K562 (cell line): ENCODE results near the gene COL4A1. TPM values are rescaled to one million over a fixed set of nuclear protein-coding genes. Genes with fewer than 3 reads are reported as not detected.

Experiments
- ATAC-seq: fragments of 200-7000 bp; cut with Tn5 transposase; 3 replicates; pipeline ENCODE4 v1.9.1; 2020; ENCODE audit warnings: moderate library complexity
- BruUV-seq: library from RNA; stranded (reverse); fragments of 400-500 nt; replicated peaks from 2 replicates; lab custom pipeline; 2021; lab: Mats Ljungman, UMichigan
- CTCF ChIA-PET: fragments of 300-600 bp; formaldehyde crosslinking; extraction: SDS; loops from one replicate; lab custom pipeline; 2021; ENCODE audit warnings: low intra/inter-chr PET ratio; lab: Yijun Ruan, JAX
- POLR2A ChIA-PET: fragments of 300-600, 350-650 bp; sonication (Branson Sonifier 250); formaldehyde crosslinking; extraction: SDS; loops from one replicate; lab custom pipeline; 2021; ENCODE audit warnings: antibody characterized with exemption, inconsistent platforms; lab: Yijun Ruan, JAX
- DNase-seq, 4 experiments: peaks; one replicate each; pipeline versions ENCODE4 v3.0.0 to v3.0.0-alpha.2; 2011 to 2018; ENCODE audit warnings: low spot score in 3 of 4, mixed read lengths in 3 of 4; ENCODE audit errors: extremely low read depth in 1 of 4
- FAIRE-seq: peaks from 2 replicates; lab custom pipeline; 2011; peaks lifted over from hg19 to GRCh38; lab: Jason Lieb, UNC
- H2AFZ ChIP-seq: 2 replicates; pipeline ENCODE4 v1.6.0; 2011; ENCODE audit warnings: low read depth, low read length, control low read depth, inconsistent platforms
- H3K27ac ChIP-seq: fragments of 200-600 bp; 3 replicates; pipeline ENCODE4 v1.8.0; 2011; ENCODE audit warnings: low read depth, mild to moderate bottlenecking, control low read depth, inconsistent platforms, low read length, moderate library complexity, mixed read lengths; ENCODE audit errors: extremely low read depth
- H3K27me3 ChIP-seq, 2 experiments: fragments of 300-600 bp in 1 of 2; 2 replicates in 1 of 2; 3 replicates in 1 of 2; pipeline versions ENCODE4 v1.6.0 to v1.8.0; 2011; ENCODE audit warnings: inconsistent platforms in 2 of 2, low read length in 2 of 2, mild to moderate bottlenecking in 1 of 2, mixed read lengths in 1 of 2, moderate library complexity in 1 of 2; ENCODE audit not compliant: control insufficient read depth in 2 of 2, insufficient read depth in 2 of 2
- H3K36me3 ChIP-seq: fragments of 300-600 bp; 3 replicates; pipeline ENCODE4 v1.8.0; 2011; ENCODE audit warnings: mild to moderate bottlenecking, low read length, inconsistent platforms; ENCODE audit not compliant: control insufficient read depth, insufficient read depth
- H3K4me1 ChIP-seq, 2 experiments: fragments of 200-600 bp in 1 of 2; replicated peaks in 1 of 2; 2 replicates in 1 of 2; 3 replicates in 1 of 2; pipeline versions ENCODE4 v1.5.1 to v1.8.0; 2011; ENCODE audit warnings: inconsistent platforms in 2 of 2, low read length in 2 of 2, mild to moderate bottlenecking in 1 of 2, mixed read lengths in 1 of 2, moderate library complexity in 1 of 2; ENCODE audit not compliant: control insufficient read depth in 2 of 2, insufficient read depth in 2 of 2
- H3K4me2 ChIP-seq: 2 replicates; pipeline ENCODE4 v1.6.1; 2011; ENCODE audit warnings: low read length, control low read depth, inconsistent platforms, mixed read lengths; ENCODE audit not compliant: insufficient read depth
- H3K4me3 ChIP-seq: fragments of 200-600 bp; sonication (generic), shearing (Covaris generic); 2 replicates; pipeline ENCODE4 v1.5.1; 2016; ENCODE audit warnings: control low read depth, inconsistent platforms
- H3K79me2 ChIP-seq: fragments of 200-600 bp; 3 replicates; pipeline ENCODE4 v1.8.0; 2011; ENCODE audit warnings: low read length, inconsistent platforms; ENCODE audit not compliant: control insufficient read depth, insufficient read depth
- H3K9ac ChIP-seq, 2 experiments: 2 replicates each; pipeline versions ENCODE4 v1.6.0 to v1.6.1; 2011; ENCODE audit warnings: low read depth in 2 of 2, low read length in 2 of 2, control low read depth in 1 of 2, inconsistent platforms in 1 of 2, mild to moderate bottlenecking in 1 of 2, mixed read lengths in 1 of 2; ENCODE audit not compliant: insufficient read depth in 1 of 2
- H3K9me1 ChIP-seq: one replicate; pipeline ENCODE4 v1.6.0; 2011; ENCODE audit warnings: inconsistent platforms, mild to moderate bottlenecking, low read length, moderate library complexity; ENCODE audit not compliant: control insufficient read depth, insufficient read depth
- H3K9me3 ChIP-seq: replicated peaks from 2 replicates; pipeline ENCODE4 v1.5.1; 2011; ENCODE audit warnings: low read depth, low read length, inconsistent platforms; ENCODE audit not compliant: control insufficient read depth, insufficient read depth
- H4K20me1 ChIP-seq: replicated peaks from 2 replicates; pipeline ENCODE4 v1.6.1; 2011; ENCODE audit warnings: low read length, inconsistent platforms, mixed read lengths; ENCODE audit not compliant: control insufficient read depth, insufficient read depth
- CBX2 ChIP-seq: fragments of 200-600 bp; sonication (generic); IDR thresholded peaks from one replicate; pipeline ENCODE4 v1.6.1; 2012; ENCODE audit warnings: mild to moderate bottlenecking, low read length, inconsistent platforms; ENCODE audit not compliant: insufficient read depth, poor library complexity, severe bottlenecking
- CREBBP ChIP-seq: IDR thresholded peaks from one replicate; pipeline ENCODE4 v1.6.1; 2012; ENCODE audit warnings: low read depth, mild to moderate bottlenecking, control low read depth, inconsistent platforms, low read length
- MBD2 ChIP-seq: sonication (generic); IDR thresholded peaks from 2 replicates; pipeline ENCODE4 v1.6.1; 2016; ENCODE audit warnings: low read depth, borderline replicate concordance
- NR2C2 ChIP-seq, 2 experiments: fragments of 200-800 bp in 1 of 2; sonication (Bioruptor generic) in 1 of 2; sonication (generic) in 1 of 2; formaldehyde crosslinking in 1 of 2; IDR thresholded peaks; 2 replicates each; pipeline versions ENCODE4 v1.6.1 to v1.8.0; 2016 to 2022; ENCODE audit warnings: mild to moderate bottlenecking in 1 of 2, missing compliant biosample characterization in 1 of 2, missing genetic modification characterization in 1 of 2, missing genetic modification reagents in 1 of 2
- PCBP2 ChIP-seq: fragments of 200-400 bp; formaldehyde crosslinking; IDR thresholded peaks from 2 replicates; pipeline ENCODE4 v1.6.1; 2018; ENCODE audit warnings: low read length, low read depth, mild to moderate bottlenecking, moderate library complexity; ENCODE audit not compliant: poor library complexity, severe bottlenecking
- PML ChIP-seq: IDR thresholded peaks from 2 replicates; pipeline ENCODE4 v1.6.1; 2012; ENCODE audit warnings: low read length, inconsistent platforms
- SMC3 ChIP-seq: conservative IDR thresholded peaks from 2 replicates; pipeline ENCODE4 v1.6.1; 2011; ENCODE audit warnings: low read depth, low read length, improper control_type of control experiment; ENCODE audit not compliant: insufficient read depth
- SNIP1 ChIP-seq: fragments of 450-650 bp; IDR thresholded peaks from 2 replicates; pipeline ENCODE4 v1.7.1; 2017; ENCODE audit warnings: low read depth, mild to moderate bottlenecking
- TEAD2 ChIP-seq: fragments of 450-650 bp; IDR thresholded peaks from 2 replicates; pipeline ENCODE4 v1.6.1; 2016; ENCODE audit warnings: missing genetic modification characterization, control low read depth, missing compliant biosample characterization
- ZFP36 ChIP-seq: fragments of 150-350 bp; IDR thresholded peaks from 2 replicates; pipeline ENCODE4 v1.6.1; 2018; ENCODE audit warnings: low read length, low read depth; ENCODE audit not compliant: partially characterized antibody
- ZNF511 ChIP-seq: sonication (generic); formaldehyde crosslinking; IDR thresholded peaks from 2 replicates; pipeline ENCODE4 v1.8.0; 2022; ENCODE audit warnings: mild to moderate bottlenecking, missing genetic modification reagents
- ZNF639 ChIP-seq, 2 experiments: fragments of 200-800 bp in 1 of 2; sonication (Bioruptor generic) in 1 of 2; sonication (generic) in 1 of 2; formaldehyde crosslinking in 1 of 2; IDR thresholded peaks in 1 of 2; conservative IDR thresholded peaks in 1 of 2; 2 replicates each; pipeline versions ENCODE4 v1.5.0 to v1.6.1; 2016 to 2020; ENCODE audit warnings: missing compliant biosample characterization in 1 of 2, missing genetic modification characterization in 1 of 2, missing genetic modification reagents in 1 of 2
- WGBS: fragments of 100-300 bp; shearing (Covaris generic); methylation state at CpG from one replicate; pipeline ENCODE4 v1.1.6; 2016; ENCODE audit warnings: low coverage, mixed read lengths; ENCODE audit not compliant: insufficient coverage; ENCODE audit errors: missing lambda C conversion rate; 5-methylcytosine and 5-hydroxymethylcytosine counted together
- in situ Hi-C: fragments of 300-500 bp; cut with MboI; formaldehyde crosslinking; loops from 4 replicates; pipeline ENCODE4 v1.15.0; 2018; ENCODE audit warnings: inconsistent platforms, mixed read lengths
- intact Hi-C: fragments of 100-400 bp; cut with micrococcal nuclease; formaldehyde crosslinking; loops from 2 replicates; pipeline ENCODE4 v1.14.2; 2022
- polyA plus RNA-seq, 8 experiments: library from polyadenylated mRNA; depleted of rRNA in 4 of 8; stranded (reverse) in 5 of 8; unstranded in 3 of 8; fragments of >200 nt; fragmentation: Nextera tagmentation in 2 of 8; fragmentation: Illumina TruSeq in 1 of 8; extraction: Ambion mirVana in 2 of 8; extraction: Trizol in 1 of 8; gene quantifications; 2 replicates each; pipeline versions ENCODE4 v1.2.1 to v1.2.3, GENCODE V29; 2011 to 2014; ENCODE audit warnings: inconsistent platforms in 1 of 8, missing spikeins in 1 of 8
- total RNA-seq, 7 experiments: library from RNA; depleted of rRNA in 6 of 7; stranded (reverse); fragments of >200 nt in 6 of 7; fragmentation: Illumina TruSeq in 2 of 7; extraction: Trizol in 2 of 7; gene quantifications; 2 replicates each; pipeline versions ENCODE4 v1.2.1 to v1.2.3, GENCODE V29; 2011 to 2021; ENCODE audit warnings: low replicate concordance in 1 of 7
- TF ChIP-seq, protein P1 (sequence below): fragments of 250-450 bp; sonication (Bioruptor Pico); IDR thresholded peaks from 2 replicates; pipeline ENCODE4 v1.8.0; 2021; ENCODE audit warnings: moderate library complexity, mild to moderate bottlenecking, inconsistent platforms

COL4A1 gene
- total and polyA plus RNA-seq, 9 of the 15 experiments (the other 6 are each of a cell fraction or from before 2014, with no cell fraction given) = 0.35 TPM; not detected in 8

- 8% methylated on average over 3 of the region's 3 CpGs for WGBS
- TF ChIP-seq ZFP36 (no peak), PCBP2 (no peak), SMC3 (no peak), MBD2 (no peak), ZNF511 (CRISPR knock-in tag) (no peak), CREBBP (no peak), NR2C2 (CRISPR knock-in tag; IDR thresholded peaks at IDR 0.05) (no peak), NR2C2 (tag; IDR thresholded peaks at IDR 0.05) (no peak), ZNF639 (CRISPR knock-in tag; conservative IDR thresholded peaks at IDR 0.05 in 1 of 2, IDR thresholded peaks at IDR 0.05 in 1 of 2) (no peak), TEAD2 (tag) (no peak), PML (no peak), SNIP1 (no peak), CBX2 (no peak)
- TF ChIP-seq, protein P1, sequence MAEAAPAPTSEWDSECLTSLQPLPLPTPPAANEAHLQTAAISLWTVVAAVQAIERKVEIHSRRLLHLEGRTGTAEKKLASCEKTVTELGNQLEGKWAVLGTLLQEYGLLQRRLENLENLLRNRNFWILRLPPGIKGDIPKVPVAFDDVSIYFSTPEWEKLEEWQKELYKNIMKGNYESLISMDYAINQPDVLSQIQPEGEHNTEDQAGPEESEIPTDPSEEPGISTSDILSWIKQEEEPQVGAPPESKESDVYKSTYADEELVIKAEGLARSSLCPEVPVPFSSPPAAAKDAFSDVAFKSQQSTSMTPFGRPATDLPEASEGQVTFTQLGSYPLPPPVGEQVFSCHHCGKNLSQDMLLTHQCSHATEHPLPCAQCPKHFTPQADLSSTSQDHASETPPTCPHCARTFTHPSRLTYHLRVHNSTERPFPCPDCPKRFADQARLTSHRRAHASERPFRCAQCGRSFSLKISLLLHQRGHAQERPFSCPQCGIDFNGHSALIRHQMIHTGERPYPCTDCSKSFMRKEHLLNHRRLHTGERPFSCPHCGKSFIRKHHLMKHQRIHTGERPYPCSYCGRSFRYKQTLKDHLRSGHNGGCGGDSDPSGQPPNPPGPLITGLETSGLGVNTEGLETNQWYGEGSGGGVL (CRISPR knock-in tag) = no peak
- H3K9ac ChIP-seq = no peak overlapping the region
These were observed 49.5 kb downstream of the COL4A1 start for GRCh38 chr13:110257408-110257807.

More at GRCh38 chr13:110257408-110257807, 49.5 kb downstream of the COL4A1 start:
- H3K9me3 ChIP-seq = no peaks in the 10 kb centered on the region
- BruUV-seq = no TSS peak
- intact Hi-C loops = no loop called here
- no peaks in the 10 kb centered on the region for H3K36me3 ChIP-seq
- ChIA-PET CTCF (no interaction called here), POLR2A (no interaction called here)
- no peak overlapping the region for H3K4me3 ChIP-seq
- ATAC-seq (no peak), DNase-seq (no peak), FAIRE-seq (no peak)
- in situ Hi-C loops = no loop called here
- H3K79me2 ChIP-seq = no peaks in the 10 kb centered on the region
- H3K27me3 ChIP-seq = peaks cover 0 to 15% of the 10 kb centered on the region in 2 experiments; a peak in 2 of 5 replicates
- no peak overlapping the region for H3K4me2 ChIP-seq
- H2AFZ ChIP-seq = no peak overlapping the region
- H3K27ac ChIP-seq = no peak overlapping the region
- no peaks in the 10 kb centered on the region for H3K4me1 ChIP-seq
- H4K20me1 ChIP-seq = no peaks in the 10 kb centered on the region
- H3K9me1 ChIP-seq = no peaks in the 10 kb centered on the region
